OCI-LY7 (cell line): ENCODE measurements around the gene KHDC1L. TPM values are rescaled to one million over a fixed set of nuclear protein-coding genes. Genes with fewer than 3 reads are reported as not detected.

Experiments used
- BruUV-seq: library from RNA; stranded (reverse); fragments of 400-500 nt; replicated peaks from 2 replicates; lab custom pipeline; 2021; lab: Mats Ljungman, UMichigan
- CTCF ChIA-PET: fragments of 300-600 bp; sonication (Branson Sonifier 250); formaldehyde crosslinking; loops from one replicate; lab custom pipeline; 2022; ENCODE audit warnings: antibody characterized with exemption; ENCODE audit not compliant: unreplicated experiment; lab: Charles Lee
- POLR2A ChIA-PET: fragments of 300-600 bp; sonication (Branson Sonifier 250); formaldehyde crosslinking; loops from one replicate; lab custom pipeline; 2022; ENCODE audit warnings: antibody characterized with exemption; lab: Charles Lee
- DNase-seq: peaks from one replicate; pipeline ENCODE4 v3.0.0-alpha.2; 2015; ENCODE audit warnings: low spot score
- H2AFZ ChIP-seq: fragments of 200-600 bp; sonication (generic), shearing (Covaris generic); 2 replicates; pipeline ENCODE4 v1.6.1; 2014; ENCODE audit warnings: mild to moderate bottlenecking, antibody characterized with exemption, low read length, moderate library complexity
- H3K27ac ChIP-seq: fragments of 200-600 bp; sonication (generic); 2 replicates; pipeline ENCODE4 v1.5.1; 2014; ENCODE audit warnings: mixed run types, low read depth, mild to moderate bottlenecking, moderate library complexity, low read length, inconsistent platforms; ENCODE audit not compliant: poor library complexity, severe bottlenecking
- H3K36me3 ChIP-seq: fragments of 200-600 bp; sonication (generic); 2 replicates; pipeline ENCODE4 v1.6.1; 2014; ENCODE audit warnings: mild to moderate bottlenecking, antibody characterized with exemption, low read length, moderate library complexity, mixed read lengths; ENCODE audit not compliant: insufficient read depth
- H3K4me1 ChIP-seq: fragments of 200-600 bp; sonication (generic); 2 replicates; pipeline ENCODE4 v1.5.1; 2014; ENCODE audit warnings: mild to moderate bottlenecking, low read length; ENCODE audit not compliant: insufficient read depth, poor library complexity, severe bottlenecking
- H3K4me2 ChIP-seq: fragments of 200-600 bp; sonication (generic); 2 replicates; pipeline ENCODE4 v1.6.1; 2014; ENCODE audit warnings: mild to moderate bottlenecking, low read length
- H3K4me3 ChIP-seq: fragments of 200-600 bp; sonication (generic); 2 replicates; pipeline ENCODE4 v1.5.1; 2014; ENCODE audit warnings: mild to moderate bottlenecking, low read depth, low read length; ENCODE audit not compliant: poor library complexity, severe bottlenecking
- H3K79me2 ChIP-seq: fragments of 200-600 bp; sonication (generic); 2 replicates; pipeline ENCODE4 v1.6.1; 2016; ENCODE audit warnings: low read depth, mild to moderate bottlenecking, low read length, moderate library complexity, mixed read lengths; ENCODE audit not compliant: insufficient read depth
- H3K9me2 ChIP-seq: fragments of 200-600 bp; sonication (generic); 2 replicates; pipeline ENCODE4 v1.6.1; 2016; ENCODE audit warnings: mild to moderate bottlenecking, low read length, mixed read lengths; ENCODE audit not compliant: insufficient read depth
- H3K9me3 ChIP-seq: fragments of 200-600 bp; sonication (generic); 2 replicates; pipeline ENCODE4 v1.6.1; 2014; ENCODE audit warnings: mild to moderate bottlenecking, mixed run types, low read length, mixed read lengths
- H4K20me1 ChIP-seq: fragments of 200-600 bp; sonication (generic); 2 replicates; pipeline ENCODE4 v1.6.1; 2014; ENCODE audit warnings: mild to moderate bottlenecking, antibody characterized with exemption, low read length, moderate library complexity, mixed read lengths; ENCODE audit not compliant: insufficient read depth
- EZH2phosphoT487 ChIP-seq: fragments of 200-600 bp; sonication (generic); IDR thresholded peaks from 2 replicates; pipeline ENCODE4 v1.6.1; 2018; ENCODE audit warnings: low read depth, borderline replicate concordance, mild to moderate bottlenecking, mixed run types, antibody characterized with exemption, low read length, moderate library complexity, mixed read lengths
- intact Hi-C: fragments of 100-400 bp; cut with micrococcal nuclease; formaldehyde crosslinking; loops from one replicate; pipeline ENCODE4 v1.10.0; 2022; ENCODE audit not compliant: unreplicated experiment
- total RNA-seq, 2 experiments: library from RNA; depleted of rRNA in 1 of 2; stranded (reverse); fragments of >200 nt in 1 of 2; shearing (Covaris generic) in 1 of 2; gene quantifications; 2 replicates each; pipeline ENCODE4 v1.2.3, GENCODE V29; 2014 to 2022
- TF ChIP-seq, protein P1 (sequence below): fragments of 200-600 bp; sonication (generic); conservative IDR thresholded peaks from 2 replicates; pipeline ENCODE4 v1.5.1; 2014; ENCODE audit warnings: mild to moderate bottlenecking, antibody characterized with exemption, low read length, moderate library complexity, mixed read lengths

Gene KHDC1L
- total RNA-seq, 2 experiments from 2014 or later, result 1.1 TPM; not detected in 1

GRCh38 chr6:73252703-73253102 is 27.4 kb upstream of the KHDC1L start:
- POLR2A ChIA-PET, result interaction anchor here (0.7 to 1.7 kb wide), 5 partner anchors 9 to 836 kb away, joined by 3 to 5 read pairs (median 3); no protein-coding TSS in a partner anchor
- H3K4me3 ChIP-seq, result no peak overlapping the region
- no peaks in the 10 kb centered on the region for H3K9me3 ChIP-seq

GRCh38 chr6:73250016-73250415 is 24.7 kb upstream of the KHDC1L start:
- TF ChIP-seq, protein P1, sequence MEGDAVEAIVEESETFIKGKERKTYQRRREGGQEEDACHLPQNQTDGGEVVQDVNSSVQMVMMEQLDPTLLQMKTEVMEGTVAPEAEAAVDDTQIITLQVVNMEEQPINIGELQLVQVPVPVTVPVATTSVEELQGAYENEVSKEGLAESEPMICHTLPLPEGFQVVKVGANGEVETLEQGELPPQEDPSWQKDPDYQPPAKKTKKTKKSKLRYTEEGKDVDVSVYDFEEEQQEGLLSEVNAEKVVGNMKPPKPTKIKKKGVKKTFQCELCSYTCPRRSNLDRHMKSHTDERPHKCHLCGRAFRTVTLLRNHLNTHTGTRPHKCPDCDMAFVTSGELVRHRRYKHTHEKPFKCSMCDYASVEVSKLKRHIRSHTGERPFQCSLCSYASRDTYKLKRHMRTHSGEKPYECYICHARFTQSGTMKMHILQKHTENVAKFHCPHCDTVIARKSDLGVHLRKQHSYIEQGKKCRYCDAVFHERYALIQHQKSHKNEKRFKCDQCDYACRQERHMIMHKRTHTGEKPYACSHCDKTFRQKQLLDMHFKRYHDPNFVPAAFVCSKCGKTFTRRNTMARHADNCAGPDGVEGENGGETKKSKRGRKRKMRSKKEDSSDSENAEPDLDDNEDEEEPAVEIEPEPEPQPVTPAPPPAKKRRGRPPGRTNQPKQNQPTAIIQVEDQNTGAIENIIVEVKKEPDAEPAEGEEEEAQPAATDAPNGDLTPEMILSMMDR, result no peak
- TF ChIP-seq EZH2phosphoT487, result no peak
- Histone ChIP-seq H3K79me2 (no peaks in the 10 kb centered on the region), H3K9me3 (no peaks in the 10 kb centered on the region), H3K4me1 (no peaks in the 10 kb centered on the region), H2AFZ (no peak overlapping the region), H3K4me3 (no peak overlapping the region), H3K36me3 (no peaks in the 10 kb centered on the region), H3K27ac (no peak overlapping the region), H4K20me1 (no peaks in the 10 kb centered on the region), H3K4me2 (no peak overlapping the region), H3K9me2 (no peaks in the 10 kb centered on the region)
- ChIA-PET POLR2A (no interaction called here), CTCF (no interaction called here)
- intact Hi-C loops, result no loop called here
- no peak for DNase-seq
- no TSS peak for BruUV-seq

More at GRCh38 chr6:73252703-73253102, 27.4 kb upstream of the KHDC1L start:
- no peak overlapping the region for H3K4me2 ChIP-seq
- intact Hi-C loops, result no loop called here
- no peak for TF ChIP-seq EZH2phosphoT487
- TF ChIP-seq, protein P1, result no peak
- H3K36me3 ChIP-seq, result no peaks in the 10 kb centered on the region
- no peak overlapping the region for H3K27ac ChIP-seq
- H3K4me1 ChIP-seq, result no peaks in the 10 kb centered on the region
- H2AFZ ChIP-seq, result no peak overlapping the region
- H4K20me1 ChIP-seq, result no peaks in the 10 kb centered on the region
- BruUV-seq, result no TSS peak
- CTCF ChIA-PET, result interaction anchor here (0.5 kb wide), 1 partner anchor 268 kb away, joined by 4 read pairs; no protein-coding TSS in a partner anchor
- H3K79me2 ChIP-seq, result no peaks in the 10 kb centered on the region
- DNase-seq, result no peak
- H3K9me2 ChIP-seq, result no peaks in the 10 kb centered on the region

DNA sequence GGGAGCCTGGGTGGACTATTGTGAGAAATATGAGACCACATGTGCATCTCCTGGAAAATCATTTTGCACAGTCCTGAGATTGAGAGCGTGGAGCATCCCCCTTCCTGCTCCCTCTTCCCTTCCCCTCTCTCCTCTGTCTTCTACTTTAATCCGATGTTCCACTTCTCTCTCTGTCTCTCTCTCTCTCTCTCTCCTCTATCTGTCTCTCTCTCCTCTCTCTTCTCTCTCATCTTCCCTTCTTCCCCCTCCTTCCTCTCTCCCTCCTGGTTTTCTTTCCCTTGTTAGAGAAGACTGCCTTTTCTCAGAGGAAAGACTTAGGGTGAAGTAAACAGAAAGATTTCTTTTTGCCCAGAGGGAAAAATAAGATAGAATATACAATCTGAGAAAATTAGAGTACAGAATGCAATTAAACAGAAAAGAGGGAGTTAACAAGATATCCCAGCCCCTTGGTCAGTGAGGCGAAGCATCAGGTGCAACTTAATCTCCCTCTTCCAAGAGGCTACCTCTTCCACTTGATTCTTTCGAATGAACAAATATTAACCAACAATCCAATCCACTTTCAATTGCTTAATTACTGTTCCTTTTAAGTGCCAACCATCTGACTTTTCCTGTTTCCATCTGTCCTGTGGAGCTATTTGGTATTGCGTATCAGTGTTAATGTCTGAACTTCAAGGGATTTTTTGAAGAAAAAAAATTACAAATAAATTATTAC is 23.1 kb upstream of the KHDC1L start:
- intact Hi-C loops, result no loop called here
- TF ChIP-seq, protein P1, result no peak
- TF ChIP-seq EZH2phosphoT487, result no peak
- Histone ChIP-seq H3K9me2 (no peaks in the 10 kb centered on the region), H3K27ac (no peak overlapping the region), H3K4me1 (no peaks in the 10 kb centered on the region), H3K36me3 (no peaks in the 10 kb centered on the region), H2AFZ (no peak overlapping the region), H4K20me1 (no peaks in the 10 kb centered on the region), H3K79me2 (no peaks in the 10 kb centered on the region), H3K4me2 (no peak overlapping the region), H3K9me3 (no peaks in the 10 kb centered on the region), H3K4me3 (no peak overlapping the region)
- DNase-seq, result no peak
- CTCF ChIA-PET, result no interaction called here
- POLR2A ChIA-PET, result interaction anchor here (0.7 kb wide), 3 partner anchors 35 to 807 kb away, joined by 3 read pairs; no protein-coding TSS in a partner anchor
- no TSS peak for BruUV-seq
